A673 (cell line): ENCODE results near the gene HSPA6. TPM values are rescaled to one million over a fixed set of nuclear protein-coding genes. Genes with fewer than 3 reads are reported as not detected.

Source experiments
- BruUV-seq: library from RNA; stranded (reverse); fragments of 400-500 nt; replicated peaks from 2 replicates; lab custom pipeline; 2021; lab: Mats Ljungman, UMichigan
- CTCF ChIA-PET: fragments of 300-600 bp; sonication (Branson Sonifier 250); formaldehyde crosslinking; loops from one replicate; lab custom pipeline; 2022; ENCODE audit warnings: antibody characterized with exemption; lab: Charles Lee
- POLR2A ChIA-PET: fragments of 300-600 bp; sonication (Branson Sonifier 250); formaldehyde crosslinking; loops from one replicate; lab custom pipeline; 2022; ENCODE audit warnings: antibody characterized with exemption; ENCODE audit not compliant: low non-redundant PET; lab: Charles Lee
- DNase-seq: peaks from one replicate; pipeline ENCODE4 v3.0.0-alpha.2; 2015; ENCODE audit warnings: low spot score
- H3K27ac ChIP-seq: fragments of 200-600 bp; sonication (generic); 2 replicates; pipeline ENCODE4 v1.5.1; 2016; ENCODE audit warnings: mixed run types, low read depth, mild to moderate bottlenecking, mixed read lengths, antibody characterized with exemption, low read length; ENCODE audit not compliant: poor library complexity, severe bottlenecking
- H3K27me3 ChIP-seq: fragments of 200-600 bp; sonication (generic); replicated peaks from 2 replicates; pipeline ENCODE4 v1.6.1; 2017; ENCODE audit warnings: mixed run types, low read depth, mild to moderate bottlenecking, mixed read lengths, antibody characterized with exemption, low read length; ENCODE audit not compliant: insufficient read depth, poor library complexity
- H3K36me3 ChIP-seq: fragments of 200-600 bp; sonication (generic); 2 replicates; pipeline ENCODE4 v1.6.1; 2016; ENCODE audit warnings: mixed run types, mild to moderate bottlenecking, mixed read lengths, antibody characterized with exemption, low read length; ENCODE audit not compliant: insufficient read depth, poor library complexity, severe bottlenecking
- H3K4me1 ChIP-seq: fragments of 200-600 bp; sonication (generic); 2 replicates; pipeline ENCODE4 v1.6.1; 2017; ENCODE audit warnings: mixed run types, mild to moderate bottlenecking, mixed read lengths, antibody characterized with exemption, low read length; ENCODE audit not compliant: insufficient read depth, poor library complexity, severe bottlenecking
- H3K4me3 ChIP-seq: fragments of 200-600 bp; sonication (generic); 2 replicates; pipeline ENCODE4 v1.5.1; 2016; ENCODE audit warnings: low read depth, mixed run types, mild to moderate bottlenecking, mixed read lengths, low read length; ENCODE audit not compliant: poor library complexity, severe bottlenecking
- H3K9me3 ChIP-seq: fragments of 200-600 bp; sonication (generic); 2 replicates; pipeline ENCODE4 v1.6.1; 2016; ENCODE audit warnings: mixed run types, low read depth, mild to moderate bottlenecking, mixed read lengths, antibody characterized with exemption, low read length; ENCODE audit not compliant: poor library complexity, severe bottlenecking
- EZH2 ChIP-seq: fragments of 200-600 bp; sonication (generic); IDR thresholded peaks from 2 replicates; pipeline ENCODE4 v1.6.1; 2017; ENCODE audit warnings: borderline replicate concordance, low read depth, mild to moderate bottlenecking, mixed read lengths, antibody characterized with exemption, low read length; ENCODE audit not compliant: poor library complexity, severe bottlenecking
- intact Hi-C: fragments of 100-400 bp; cut with micrococcal nuclease; formaldehyde crosslinking; loops from one replicate; pipeline ENCODE4 v1.10.0; 2022; ENCODE audit not compliant: unreplicated experiment
- total RNA-seq: library from RNA; stranded (reverse); gene quantifications from 2 replicates; pipeline ENCODE4 v1.2.3, GENCODE V29; 2021
- TF ChIP-seq, protein P1 (sequence below): fragments of 300-800, 200-600 bp; sonication (generic); conservative IDR thresholded peaks from 2 replicates; pipeline ENCODE4 v1.5.1; 2017; ENCODE audit warnings: low read depth, mild to moderate bottlenecking, antibody characterized with exemption, low read length, moderate library complexity, mixed read lengths

Gene HSPA6
- total RNA-seq, 1 experiment from 2014 or later, result 0.28 TPM

- H3K27ac ChIP-seq, result no peak overlapping the region
- DNase-seq, result no peak
- intact Hi-C loops, result no loop called here
- peaks cover 21% of the 10 kb centered on the region for H3K4me1 ChIP-seq
- ChIA-PET POLR2A (no interaction called here), CTCF (no interaction called here)
- no peak overlapping the region for H3K4me3 ChIP-seq
- H3K9me3 ChIP-seq, result no peaks in the 10 kb centered on the region
- no peaks in the 10 kb centered on the region for H3K36me3 ChIP-seq
- H3K27me3 ChIP-seq, result no peaks in the 10 kb centered on the region
- TF ChIP-seq, protein P1, sequence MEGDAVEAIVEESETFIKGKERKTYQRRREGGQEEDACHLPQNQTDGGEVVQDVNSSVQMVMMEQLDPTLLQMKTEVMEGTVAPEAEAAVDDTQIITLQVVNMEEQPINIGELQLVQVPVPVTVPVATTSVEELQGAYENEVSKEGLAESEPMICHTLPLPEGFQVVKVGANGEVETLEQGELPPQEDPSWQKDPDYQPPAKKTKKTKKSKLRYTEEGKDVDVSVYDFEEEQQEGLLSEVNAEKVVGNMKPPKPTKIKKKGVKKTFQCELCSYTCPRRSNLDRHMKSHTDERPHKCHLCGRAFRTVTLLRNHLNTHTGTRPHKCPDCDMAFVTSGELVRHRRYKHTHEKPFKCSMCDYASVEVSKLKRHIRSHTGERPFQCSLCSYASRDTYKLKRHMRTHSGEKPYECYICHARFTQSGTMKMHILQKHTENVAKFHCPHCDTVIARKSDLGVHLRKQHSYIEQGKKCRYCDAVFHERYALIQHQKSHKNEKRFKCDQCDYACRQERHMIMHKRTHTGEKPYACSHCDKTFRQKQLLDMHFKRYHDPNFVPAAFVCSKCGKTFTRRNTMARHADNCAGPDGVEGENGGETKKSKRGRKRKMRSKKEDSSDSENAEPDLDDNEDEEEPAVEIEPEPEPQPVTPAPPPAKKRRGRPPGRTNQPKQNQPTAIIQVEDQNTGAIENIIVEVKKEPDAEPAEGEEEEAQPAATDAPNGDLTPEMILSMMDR, result no peak
- TF ChIP-seq EZH2, result no peak
- BruUV-seq, result no TSS peak
These were observed 21.0 kb upstream of the HSPA6 start for GRCh38 chr1:161503394-161503748.

GRCh38 chr1:161505686-161506085 lies 18.7 kb upstream of the HSPA6 start:
- CTCF ChIA-PET, result no interaction called here

DNA sequence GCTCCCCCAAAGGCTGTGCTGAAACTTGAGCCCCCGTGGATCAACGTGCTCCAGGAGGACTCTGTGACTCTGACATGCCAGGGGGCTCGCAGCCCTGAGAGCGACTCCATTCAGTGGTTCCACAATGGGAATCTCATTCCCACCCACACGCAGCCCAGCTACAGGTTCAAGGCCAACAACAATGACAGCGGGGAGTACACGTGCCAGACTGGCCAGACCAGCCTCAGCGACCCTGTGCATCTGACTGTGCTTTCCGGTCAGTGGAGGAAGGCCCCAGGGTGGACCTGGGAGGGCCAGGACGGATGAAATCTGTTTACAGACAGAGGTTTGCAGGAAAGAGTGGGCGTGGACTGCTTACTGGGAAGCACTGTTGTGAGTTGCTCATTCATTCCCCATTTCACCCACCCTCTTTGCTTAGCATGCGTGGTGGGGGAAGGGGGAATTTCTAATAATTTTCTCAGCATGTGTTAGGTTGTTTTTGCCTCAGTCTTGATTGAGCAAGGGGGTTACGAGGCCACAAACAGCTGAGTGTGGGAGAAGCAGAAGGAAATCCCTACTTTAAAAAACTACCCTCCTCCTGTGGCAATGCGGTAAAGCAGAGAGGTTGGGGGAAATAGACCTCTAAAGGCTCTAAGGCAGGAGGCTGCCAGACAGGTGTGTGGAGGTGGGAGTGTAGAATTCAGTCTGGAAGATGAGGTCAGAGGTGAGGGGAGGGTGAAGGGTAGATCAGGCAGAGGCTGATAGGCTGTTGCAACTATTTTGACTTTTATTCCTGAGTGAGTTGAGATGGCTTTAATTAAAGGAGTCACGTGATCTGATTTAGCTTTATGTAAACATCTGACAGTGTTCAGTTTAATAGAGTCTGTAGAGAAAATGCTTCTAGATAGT lies 17.8 kb upstream of the HSPA6 start:
- DNase-seq, result peak; percentile 73

More at GRCh38 chr1:161505686-161506085, 18.7 kb upstream of the HSPA6 start:
- no peak overlapping the region for H3K4me3 ChIP-seq
- intact Hi-C loops, result no loop called here
- no peaks in the 10 kb centered on the region for H3K9me3 ChIP-seq
- no peak for DNase-seq
- BruUV-seq, result no TSS peak
- H3K27me3 ChIP-seq, result no peaks in the 10 kb centered on the region
- H3K27ac ChIP-seq, result no peak overlapping the region
- TF ChIP-seq EZH2, result no peak
- TF ChIP-seq, protein P1, result no peak
- no peaks in the 10 kb centered on the region for H3K36me3 ChIP-seq
- peaks cover 21% of the 10 kb centered on the region for H3K4me1 ChIP-seq
- POLR2A ChIA-PET, result no interaction called here

More for the DNA sequence above, 17.8 kb upstream of the HSPA6 start:
- CTCF ChIA-PET, result no interaction called here
- Histone ChIP-seq H3K27ac (no peak overlapping the region), H3K27me3 (no peaks in the 10 kb centered on the region), H3K4me1 (peaks cover 21% of the 10 kb centered on the region), H3K4me3 (no peak overlapping the region), H3K9me3 (no peaks in the 10 kb centered on the region), H3K36me3 (no peaks in the 10 kb centered on the region)
- TF ChIP-seq EZH2, result no peak
- TF ChIP-seq, protein P1, result no peak
- intact Hi-C loops, result no loop called here
- POLR2A ChIA-PET, result no interaction called here
- BruUV-seq, result no TSS peak
